SK-N-SH treated with all-trans-retinoic acid at 6 μM for 48 hours (cell line): ENCODE results near the gene SNAPC2.

Experiments
- ATAC-seq: fragments of 200-7000 bp; cut with Tn5 transposase; 3 replicates; pipeline ENCODE4 v1.9.1; 2020; ENCODE audit warnings: mild to moderate bottlenecking, moderate library complexity
- BACH2 ChIP-seq: fragments of 250-450 bp; sonication (Bioruptor Pico); IDR thresholded peaks from 2 replicates; pipeline ENCODE4 v1.9.0; 2021; ENCODE audit warnings: mild to moderate bottlenecking, borderline replicate concordance
- CREB5 ChIP-seq: fragments of 250-450 bp; sonication (Bioruptor Pico); IDR thresholded peaks from 2 replicates; pipeline ENCODE4 v1.5.1; 2020; ENCODE audit warnings: low read depth, mild to moderate bottlenecking, moderate library complexity
- CSDC2 ChIP-seq: fragments of 250-450 bp; sonication (Bioruptor Pico); IDR thresholded peaks from 2 replicates; pipeline ENCODE4 v1.5.0; 2020; ENCODE audit warnings: mild to moderate bottlenecking, moderate library complexity
- CSRNP3 ChIP-seq: fragments of 250-450 bp; sonication (Bioruptor Pico); IDR thresholded peaks from 2 replicates; pipeline ENCODE4 v1.5.1; 2021; ENCODE audit warnings: mild to moderate bottlenecking, moderate library complexity
- ISL1 ChIP-seq: fragments of 250-450 bp; sonication (Bioruptor Pico); IDR thresholded peaks from 2 replicates; pipeline ENCODE4 v2.1.2; 2022; ENCODE audit warnings: mild to moderate bottlenecking, moderate library complexity
- OSR1 ChIP-seq: fragments of 250-450 bp; sonication (Bioruptor Pico); IDR thresholded peaks from 2 replicates; pipeline ENCODE4 v1.8.0; 2022; ENCODE audit warnings: moderate library complexity, mild to moderate bottlenecking, inconsistent platforms
- PATZ1 ChIP-seq: fragments of 250-450 bp; sonication (Bioruptor Pico); IDR thresholded peaks from 2 replicates; pipeline ENCODE4 v1.8.0; 2020; ENCODE audit warnings: mild to moderate bottlenecking, moderate library complexity, borderline replicate concordance
- POU6F1 ChIP-seq: fragments of 250-450 bp; sonication (Bioruptor Pico); IDR thresholded peaks from 2 replicates; pipeline ENCODE4 v1.8.0; 2021; ENCODE audit warnings: low read depth, mild to moderate bottlenecking, moderate library complexity, borderline replicate concordance
- RARB ChIP-seq: fragments of 250-450 bp; sonication (Bioruptor Pico); IDR thresholded peaks from 2 replicates; pipeline ENCODE4 v1.8.0; 2021; ENCODE audit warnings: mild to moderate bottlenecking, moderate library complexity
- SNAI2 ChIP-seq: fragments of 250-450 bp; sonication (Bioruptor Pico); IDR thresholded peaks from 2 replicates; pipeline ENCODE4 v1.5.0; 2020; ENCODE audit warnings: mild to moderate bottlenecking, moderate library complexity
- TCF4 ChIP-seq: fragments of 250-450 bp; sonication (Bioruptor Pico); IDR thresholded peaks from 2 replicates; pipeline ENCODE4 v1.8.0; 2021; ENCODE audit warnings: mild to moderate bottlenecking, moderate library complexity, borderline replicate concordance
- TSHZ2 ChIP-seq: fragments of 250-450 bp; sonication (Bioruptor Pico); IDR thresholded peaks from 2 replicates; pipeline ENCODE4 v1.5.0; 2020; ENCODE audit warnings: mild to moderate bottlenecking, moderate library complexity
- ZC3H10 ChIP-seq: fragments of 250-450 bp; sonication (Bioruptor Pico); IDR thresholded peaks from 2 replicates; pipeline ENCODE4 v1.5.1; 2021; ENCODE audit warnings: mild to moderate bottlenecking, moderate library complexity
- ZFP3 ChIP-seq: fragments of 250-450 bp; sonication (Bioruptor Pico); IDR thresholded peaks from 2 replicates; pipeline ENCODE4 v1.5.0; 2020; ENCODE audit warnings: mild to moderate bottlenecking, moderate library complexity
- ZFP30 ChIP-seq: fragments of 450-650 bp; formaldehyde crosslinking; IDR thresholded peaks from 2 replicates; pipeline ENCODE4 v1.5.0; 2022; ENCODE audit warnings: mild to moderate bottlenecking, moderate library complexity
- ZNF565 ChIP-seq: fragments of 450-650 bp; formaldehyde crosslinking; conservative IDR thresholded peaks from 2 replicates; pipeline ENCODE4 v1.5.0; 2020; ENCODE audit warnings: low read depth, mild to moderate bottlenecking, moderate library complexity

SNAPC2 gene

GRCh38 chr19:7915250-7916102, 4.7 kb upstream of the SNAPC2 start:
- TF ChIP-seq TSHZ2 (CRISPR knock-in tag) (no peak), ZFP30 (CRISPR knock-in tag) (no peak), OSR1 (no peak), TCF4 (no peak), CSRNP3 (no peak), CSDC2 (CRISPR knock-in tag) (no peak), ZC3H10 (CRISPR knock-in tag) (no peak)
- ATAC-seq, result no peak

- TF ChIP-seq ZFP3 (CRISPR knock-in tag) (peak; percentile 92), POU6F1 (no peak)
- peak; percentile 0; the same call in 1 of the 3 replicates for ATAC-seq
Observed at GRCh38 chr19:7916103-7916954, 3.8 kb upstream of the SNAPC2 start.

GRCh38 chr19:7916955-7917266, 3.2 kb upstream of the SNAPC2 start:
- no peak for ATAC-seq
- TF ChIP-seq ZFP3 (CRISPR knock-in tag), result no peak
- no peak for TF ChIP-seq RARB (CRISPR knock-in tag)
- no peak for TF ChIP-seq ZNF565 (CRISPR knock-in tag)
- no peak for TF ChIP-seq CSRNP3
- no peak for TF ChIP-seq ISL1
- TF ChIP-seq CSDC2 (CRISPR knock-in tag), result no peak
- no peak for TF ChIP-seq ZFP30 (CRISPR knock-in tag)
- no peak for TF ChIP-seq CREB5 (CRISPR knock-in tag)
- no peak for TF ChIP-seq SNAI2 (CRISPR knock-in tag)
- TF ChIP-seq BACH2 (CRISPR knock-in tag), result no peak
- no peak for TF ChIP-seq PATZ1 (CRISPR knock-in tag)
- TF ChIP-seq, all 23 proteins: peak for 0
